SK-N-SH treated with all-trans-retinoic acid at 6 μM for 48 hours (cell line): Measurements from ENCODE around the gene ZFYVE1.

ENCODE experiments used
- ATAC-seq: fragments of 200-7000 bp; cut with Tn5 transposase; 3 replicates; pipeline ENCODE4 v1.9.1; 2020; ENCODE audit warnings: mild to moderate bottlenecking, moderate library complexity
- ARNTL ChIP-seq: fragments of 450-650 bp; formaldehyde crosslinking; IDR thresholded peaks from 2 replicates; pipeline ENCODE4 v1.5.0; 2020; ENCODE audit warnings: low read depth, mild to moderate bottlenecking, moderate library complexity, borderline replicate concordance
- BACH2 ChIP-seq: fragments of 250-450 bp; sonication (Bioruptor Pico); IDR thresholded peaks from 2 replicates; pipeline ENCODE4 v1.9.0; 2021; ENCODE audit warnings: mild to moderate bottlenecking, borderline replicate concordance
- CREB5 ChIP-seq: fragments of 250-450 bp; sonication (Bioruptor Pico); IDR thresholded peaks from 2 replicates; pipeline ENCODE4 v1.5.1; 2020; ENCODE audit warnings: low read depth, mild to moderate bottlenecking, moderate library complexity
- CSDC2 ChIP-seq: fragments of 250-450 bp; sonication (Bioruptor Pico); IDR thresholded peaks from 2 replicates; pipeline ENCODE4 v1.5.0; 2020; ENCODE audit warnings: mild to moderate bottlenecking, moderate library complexity
- ESRRG ChIP-seq: fragments of 250-450 bp; sonication (Bioruptor Pico); IDR thresholded peaks from 2 replicates; pipeline ENCODE4 v1.6.1; 2021; ENCODE audit warnings: mild to moderate bottlenecking
- ISL1 ChIP-seq: fragments of 250-450 bp; sonication (Bioruptor Pico); IDR thresholded peaks from 2 replicates; pipeline ENCODE4 v2.1.2; 2022; ENCODE audit warnings: mild to moderate bottlenecking, moderate library complexity
- OSR1 ChIP-seq: fragments of 250-450 bp; sonication (Bioruptor Pico); IDR thresholded peaks from 2 replicates; pipeline ENCODE4 v1.8.0; 2022; ENCODE audit warnings: moderate library complexity, mild to moderate bottlenecking, inconsistent platforms
- PATZ1 ChIP-seq: fragments of 250-450 bp; sonication (Bioruptor Pico); IDR thresholded peaks from 2 replicates; pipeline ENCODE4 v1.8.0; 2020; ENCODE audit warnings: mild to moderate bottlenecking, moderate library complexity, borderline replicate concordance
- POU6F1 ChIP-seq: fragments of 250-450 bp; sonication (Bioruptor Pico); IDR thresholded peaks from 2 replicates; pipeline ENCODE4 v1.8.0; 2021; ENCODE audit warnings: low read depth, mild to moderate bottlenecking, moderate library complexity, borderline replicate concordance
- PPARA ChIP-seq: fragments of 250-450 bp; sonication (Bioruptor Pico); IDR thresholded peaks from 2 replicates; pipeline ENCODE4 v1.5.0; 2020; ENCODE audit warnings: mild to moderate bottlenecking, borderline replicate concordance
- RARB ChIP-seq: fragments of 250-450 bp; sonication (Bioruptor Pico); IDR thresholded peaks from 2 replicates; pipeline ENCODE4 v1.8.0; 2021; ENCODE audit warnings: mild to moderate bottlenecking, moderate library complexity
- SNAI2 ChIP-seq: fragments of 250-450 bp; sonication (Bioruptor Pico); IDR thresholded peaks from 2 replicates; pipeline ENCODE4 v1.5.0; 2020; ENCODE audit warnings: mild to moderate bottlenecking, moderate library complexity
- TCF4 ChIP-seq: fragments of 250-450 bp; sonication (Bioruptor Pico); IDR thresholded peaks from 2 replicates; pipeline ENCODE4 v1.8.0; 2021; ENCODE audit warnings: mild to moderate bottlenecking, moderate library complexity, borderline replicate concordance
- TOX ChIP-seq: fragments of 250-450 bp; sonication (Bioruptor Pico); IDR thresholded peaks from 2 replicates; pipeline ENCODE4 v1.8.0; 2021; ENCODE audit warnings: mild to moderate bottlenecking, moderate library complexity, borderline replicate concordance
- TSHZ2 ChIP-seq: fragments of 250-450 bp; sonication (Bioruptor Pico); IDR thresholded peaks from 2 replicates; pipeline ENCODE4 v1.5.0; 2020; ENCODE audit warnings: mild to moderate bottlenecking, moderate library complexity
- ZFP3 ChIP-seq: fragments of 250-450 bp; sonication (Bioruptor Pico); IDR thresholded peaks from 2 replicates; pipeline ENCODE4 v1.5.0; 2020; ENCODE audit warnings: mild to moderate bottlenecking, moderate library complexity
- ZFP30 ChIP-seq: fragments of 450-650 bp; formaldehyde crosslinking; IDR thresholded peaks from 2 replicates; pipeline ENCODE4 v1.5.0; 2022; ENCODE audit warnings: mild to moderate bottlenecking, moderate library complexity
- ZNF565 ChIP-seq: fragments of 450-650 bp; formaldehyde crosslinking; conservative IDR thresholded peaks from 2 replicates; pipeline ENCODE4 v1.5.0; 2020; ENCODE audit warnings: low read depth, mild to moderate bottlenecking, moderate library complexity
- ZNF70 ChIP-seq: fragments of 450-650 bp; formaldehyde crosslinking; IDR thresholded peaks from 2 replicates; pipeline ENCODE4 v1.5.0; 2020; ENCODE audit warnings: mild to moderate bottlenecking, moderate library complexity
- TF ChIP-seq, protein P1 (sequence below): fragments of 250-450 bp; sonication (Bioruptor Pico); IDR thresholded peaks from 2 replicates; pipeline ENCODE4 v1.5.1; 2021; ENCODE audit warnings: mild to moderate bottlenecking, moderate library complexity

Gene ZFYVE1

DNA sequence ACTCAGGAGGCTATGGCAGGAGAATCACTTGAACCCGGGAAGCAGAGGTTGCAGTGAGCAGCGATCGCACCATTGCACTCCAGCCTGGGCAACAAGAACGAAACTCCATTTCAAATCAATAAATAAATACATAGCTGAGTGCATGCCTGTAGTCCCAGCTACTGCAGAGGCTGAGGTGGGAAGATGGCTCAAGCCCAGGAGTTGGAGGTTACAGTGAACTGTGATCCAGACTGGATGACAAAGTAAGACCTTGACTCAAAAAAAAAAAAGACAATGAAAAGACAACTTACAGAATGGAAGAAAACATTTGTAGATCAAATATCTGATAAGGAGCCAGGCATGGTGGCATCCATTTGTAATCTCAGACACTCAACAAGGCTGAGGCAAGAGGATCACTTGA is 27.6 kb downstream of the ZFYVE1 start:
- no peak for ATAC-seq
- no peak for TF ChIP-seq ISL1 (CRISPR knock-in tag)
- no peak for TF ChIP-seq BACH2

- TF ChIP-seq ISL1 (CRISPR knock-in tag) (no peak), PPARA (CRISPR knock-in tag) (no peak), ZFP3 (CRISPR knock-in tag) (no peak), PATZ1 (no peak), ESRRG (CRISPR knock-in tag) (no peak), OSR1 (CRISPR knock-in tag) (no peak)
- ATAC-seq, result no peak
These were observed 28.5 kb downstream of the ZFYVE1 start for GRCh38 chr14:72998252-72998903.

DNA sequence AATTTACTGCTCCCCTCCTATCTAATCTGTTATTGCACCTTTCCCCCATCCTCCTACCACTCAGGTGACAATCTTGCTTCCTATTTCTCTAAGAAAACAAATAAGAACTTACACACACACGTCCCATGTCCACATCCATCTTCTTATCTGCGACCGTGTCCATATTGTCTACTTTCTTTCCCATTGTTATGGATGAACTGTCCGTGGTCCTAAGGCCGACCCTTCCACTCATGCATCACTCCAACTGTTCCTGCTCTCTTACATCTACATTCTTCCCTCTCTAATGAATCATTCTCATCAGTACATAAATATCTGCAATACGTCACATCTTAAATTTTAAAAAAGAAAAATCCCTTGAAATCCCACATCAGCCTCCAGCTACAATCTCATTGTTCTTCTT is 30.0 kb downstream of the ZFYVE1 start:
- TF ChIP-seq TCF4 (CRISPR knock-in tag) (no peak), BACH2 (no peak), POU6F1 (CRISPR knock-in tag) (no peak)
- ATAC-seq, result no peak

- no peak for ATAC-seq
- no peak for TF ChIP-seq RARB (CRISPR knock-in tag)
- TF ChIP-seq ARNTL, result no peak
- no peak for TF ChIP-seq ISL1 (CRISPR knock-in tag)
- no peak for TF ChIP-seq ZNF70 (CRISPR knock-in tag)
- TF ChIP-seq, protein P1, sequence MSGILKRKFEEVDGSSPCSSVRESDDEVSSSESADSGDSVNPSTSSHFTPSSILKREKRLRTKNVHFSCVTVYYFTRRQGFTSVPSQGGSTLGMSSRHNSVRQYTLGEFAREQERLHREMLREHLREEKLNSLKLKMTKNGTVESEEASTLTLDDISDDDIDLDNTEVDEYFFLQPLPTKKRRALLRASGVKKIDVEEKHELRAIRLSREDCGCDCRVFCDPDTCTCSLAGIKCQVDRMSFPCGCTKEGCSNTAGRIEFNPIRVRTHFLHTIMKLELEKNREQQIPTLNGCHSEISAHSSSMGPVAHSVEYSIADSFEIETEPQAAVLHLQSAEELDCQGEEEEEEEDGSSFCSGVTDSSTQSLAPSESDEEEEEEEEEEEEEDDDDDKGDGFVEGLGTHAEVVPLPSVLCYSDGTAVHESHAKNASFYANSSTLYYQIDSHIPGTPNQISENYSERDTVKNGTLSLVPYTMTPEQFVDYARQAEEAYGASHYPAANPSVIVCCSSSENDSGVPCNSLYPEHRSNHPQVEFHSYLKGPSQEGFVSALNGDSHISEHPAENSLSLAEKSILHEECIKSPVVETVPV (CRISPR knock-in tag), result no peak
These were observed 36.7 kb downstream of the ZFYVE1 start for GRCh38 chr14:72990171-72990570.

GRCh38 chr14:72986857-72987256 is 40.0 kb downstream of the ZFYVE1 start:
- no peak for TF ChIP-seq RARB (CRISPR knock-in tag)
- TF ChIP-seq ZFP3 (CRISPR knock-in tag), result no peak
- no peak for TF ChIP-seq ARNTL
- TF ChIP-seq BACH2, result no peak
- TF ChIP-seq CREB5, result no peak
- no peak for TF ChIP-seq PPARA (CRISPR knock-in tag)
- TF ChIP-seq ZNF565 (CRISPR knock-in tag), result no peak
- no peak for TF ChIP-seq ISL1 (CRISPR knock-in tag)
- TF ChIP-seq CSDC2 (CRISPR knock-in tag), result no peak
- no peak for TF ChIP-seq TCF4 (CRISPR knock-in tag)
- TF ChIP-seq TSHZ2 (CRISPR knock-in tag), result no peak
- TF ChIP-seq PATZ1, result no peak
- no peak for TF ChIP-seq ZNF70 (CRISPR knock-in tag)
- TF ChIP-seq POU6F1 (CRISPR knock-in tag), result no peak
- no peak for TF ChIP-seq SNAI2
- no peak for TF ChIP-seq ZFP30 (CRISPR knock-in tag)
- TF ChIP-seq TOX, result no peak
- no peak for ATAC-seq
